ENCODE results near the gene NEK6.

- TF ChIP-seq CTCF (conservative IDR thresholded peaks at IDR 0.05) (peak; percentile 89), EZH2 (IDR thresholded peaks at IDR 0.05; ENCODE audit: low read depth) (no peak)
These were observed 62.6 kb downstream of the NEK6 start for GRCh38 chr9:124320062-124320973.

Measured in PC-9 (cell line).